K562 (cell line): ENCODE results near the gene USP11.

Experiments used
- CXXC5 ChIP-seq: fragments of 250-450 bp; sonication (Bioruptor Pico); IDR thresholded peaks from 2 replicates; pipeline ENCODE4 v1.8.0; 2022; ENCODE audit warnings: inconsistent platforms, mild to moderate bottlenecking, moderate library complexity
- ZNF592 ChIP-seq: fragments of 450-650 bp; IDR thresholded peaks from 2 replicates; pipeline ENCODE4 v1.6.1; 2017; ENCODE audit warnings: antibody characterized with exemption, mild to moderate bottlenecking

- TF ChIP-seq CXXC5 (CRISPR knock-in tag) (no peak), ZNF592 (no peak)
Measured at GRCh38 chrX:47189906-47190305, 42.9 kb upstream of the USP11 start.
